Upper lobe of left lung (tissue), 6 donors: Measurements from ENCODE around the gene TBX6. TPM values are rescaled to one million over a fixed set of nuclear protein-coding genes. Genes with fewer than 3 reads are reported as not detected.
A peak's percentile ranks its signal among the peaks of the same experiment; 100 is the strongest.

Experiments
- ATAC-seq, 2 donors: fragments of 200-7000 bp; cut with Tn5 transposase; one replicate each; pipeline ENCODE4 v1.9.1; 2022; ENCODE audit warnings: mild to moderate bottlenecking in 2 of 2, moderate library complexity in 2 of 2; ENCODE audit not compliant: low FRiP score in 2 of 2
- DNase-seq, 2 donors: peaks; one replicate each; pipeline ENCODE4 v3.0.0-alpha.2; 2019 to 2020
- H3K27ac ChIP-seq, 4 donors: fragments of 200-600 bp; sonication (generic); one replicate each; pipeline ENCODE4 v1.5.1; 2016 to 2019
- H3K27me3 ChIP-seq, 4 donors: fragments of 200-600 bp; sonication (generic); one replicate each; pipeline ENCODE4 v1.5.1; 2017 to 2019
- H3K36me3 ChIP-seq, 4 donors: fragments of 200-600 bp; sonication (generic); one replicate each; pipeline ENCODE4 v1.5.1; 2016 to 2019
- H3K4me1 ChIP-seq, 4 donors: fragments of 200-600 bp; sonication (generic); one replicate each; pipeline ENCODE4 v1.5.1; 2018 to 2019
- H3K4me3 ChIP-seq, 4 donors: fragments of 200-600 bp; sonication (generic); one replicate each; pipeline ENCODE4 v1.5.1; 2017 to 2019; ENCODE audit warnings: mild to moderate bottlenecking in 2 of 4, moderate library complexity in 1 of 4
- H3K9me3 ChIP-seq, 4 donors: fragments of 200-600 bp; sonication (generic); one replicate each; pipeline ENCODE4 v1.5.1; 2018 to 2019
- CTCF ChIP-seq, 6 experiments: fragments of 450-650 bp in 4 of 6; fragments of 200-600 bp in 2 of 6; sonication (generic) in 2 of 6; IDR thresholded peaks; one replicate each; pipeline ENCODE4 v1.5.1; 2016 to 2019; ENCODE audit warnings: antibody characterized with exemption in 6 of 6
- EP300 ChIP-seq, 4 donors: sonication (generic); formaldehyde crosslinking; IDR thresholded peaks; one replicate each; pipeline ENCODE4 v1.5.1; 2017; ENCODE audit warnings: antibody characterized with exemption in 4 of 4, control low read depth in 2 of 4
- POLR2A ChIP-seq, 4 donors: fragments of 450-650 bp; IDR thresholded peaks; one replicate each; pipeline ENCODE4 v1.5.1; 2016 to 2017; ENCODE audit warnings: antibody characterized with exemption in 4 of 4, mild to moderate bottlenecking in 2 of 4
- POLR2AphosphoS5 ChIP-seq, 2 donors: sonication (generic); formaldehyde crosslinking; IDR thresholded peaks; one replicate each; pipeline ENCODE4 v1.5.1; 2017; ENCODE audit warnings: antibody characterized with exemption in 2 of 2
- WGBS, 2 donors: methylation state at CpG; one replicate each; pipeline ENCODE4 v1.1.5; 2017 to 2018; 5-methylcytosine and 5-hydroxymethylcytosine counted together
- total RNA-seq, 6 donors: library from RNA; depleted of rRNA in 4 of 6; stranded (reverse); fragments of >200 nt in 4 of 6; gene quantifications; one replicate each; pipeline versions ENCODE4 v1.1.0 to v1.2.1, GENCODE V29; 2016 to 2021
- donor health status: DM: no; HTN: no; CAD: no; lungs with moderate emphysema.
- donor health status: DM: no; HTN: yes; CAD: no; lungs with severe emphysema.

Gene TBX6
- total RNA-seq, 6 donors from 2014 or later, result 0.69 to 9.4 (median 1.4) TPM

- H3K4me1 ChIP-seq, result peaks cover 36 to 50% (median 44%) of the 10 kb centered on the region in 4 donors
- H3K4me3 ChIP-seq, result peak within 1 kb of the TSS; percentile 73 to 99 (median 76)
- peak in 4 of 6 experiments; percentile 7 to 33 (median 16) for TF ChIP-seq CTCF (IDR thresholded peaks at IDR 0.05)
- TF ChIP-seq POLR2A (IDR thresholded peaks at IDR 0.05), result peak; percentile 32 to 99 (median 96)
- peak; percentile 93 to 97 for TF ChIP-seq POLR2AphosphoS5 (IDR thresholded peaks at IDR 0.05)
- TF ChIP-seq EP300 (IDR thresholded peaks at IDR 0.05), result peak in 1 of 4 donors; percentile 70
- DNase-seq, result peak; percentile 97 to 98
- H3K36me3 ChIP-seq, result peaks cover 26 to 35% (median 33%) of the 10 kb centered on the region in 4 donors
- no peaks in the 10 kb centered on the region for H3K27me3 ChIP-seq
- H3K9me3 ChIP-seq, result no peaks in the 10 kb centered on the region
- 0% methylated on average over 5 to 37 of the region's 99 CpGs for WGBS, 2 donors
- H3K27ac ChIP-seq, result peak within 1 kb of the TSS; percentile 96 to 98 (median 97)
- ATAC-seq, result peak; percentile 96 to 97
These were observed 26.4 kb downstream of the TBX6 start, which contains the start of gene ALDOA for GRCh38 chr16:30065102-30065942. ALDOA (plus strand) TSS chr16:30065760; CDS start chr16:30066898, 1,138 bp downstream.

- ATAC-seq (no peak), DNase-seq (no peak)
- Histone ChIP-seq H3K27ac (peak overlapping the region; percentile 96 to 98 (median 97)), H3K4me1 (peaks cover 32 to 46% (median 39%) of the 10 kb centered on the region in 4 donors), H3K9me3 (no peaks in the 10 kb centered on the region), H3K36me3 (peaks cover 23 to 29% (median 27%) of the 10 kb centered on the region in 4 donors), H3K4me3 (peak overlapping the region; percentile 55 to 99 (median 76)), H3K27me3 (no peaks in the 10 kb centered on the region)
- WGBS, 2 donors, result 3% methylated on average over 17 of the region's 25 CpGs; no CpG with 5 or more reads in 1 of the 2 donors
- TF ChIP-seq POLR2AphosphoS5 (IDR thresholded peaks at IDR 0.05) (no peak), EP300 (IDR thresholded peaks at IDR 0.05) (no peak), CTCF (IDR thresholded peaks at IDR 0.05) (no peak), POLR2A (IDR thresholded peaks at IDR 0.05) (no peak)
These were observed 27.0 kb downstream of the TBX6 start for GRCh38 chr16:30064729-30065101.

GRCh38 chr16:30063893-30064728 is 27.6 kb downstream of the TBX6 start:
- H3K27me3 ChIP-seq, result no peaks in the 10 kb centered on the region
- H3K4me1 ChIP-seq, result peaks cover 31 to 41% (median 34%) of the 10 kb centered on the region in 4 donors
- peak overlapping the region; percentile 55 to 99 (median 76) for H3K4me3 ChIP-seq
- peak; percentile 84 to 89 for DNase-seq
- WGBS, 2 donors, result 2 to 8% methylated on average over 6 to 25 of the region's 27 CpGs
- TF ChIP-seq CTCF (IDR thresholded peaks at IDR 0.05) (peak in 3 of 6 experiments; percentile 26 to 63 (median 31)), POLR2A (IDR thresholded peaks at IDR 0.05) (peak in 3 of 4 donors; percentile 33 to 59 (median 41)), POLR2AphosphoS5 (IDR thresholded peaks at IDR 0.05) (peak; percentile 49 to 63), EP300 (IDR thresholded peaks at IDR 0.05) (no peak)
- peak; percentile 31 to 70 for ATAC-seq
- peak overlapping the region; percentile 96 to 98 (median 97) for H3K27ac ChIP-seq
- peaks cover 16 to 23% (median 21%) of the 10 kb centered on the region in 4 donors for H3K36me3 ChIP-seq
- H3K9me3 ChIP-seq, result no peaks in the 10 kb centered on the region

- WGBS, 2 donors, result 67 to 70% methylated on average over 10 to 12 of the region's 12 CpGs
- Histone ChIP-seq H3K36me3 (peaks cover 9 to 16% (median 14%) of the 10 kb centered on the region in 4 donors), H3K9me3 (no peaks in the 10 kb centered on the region), H3K27ac (peak overlapping the region; percentile 96 to 98 (median 97)), H3K4me1 (peaks cover 25 to 36% (median 29%) of the 10 kb centered on the region in 4 donors), H3K27me3 (no peaks in the 10 kb centered on the region), H3K4me3 (peak overlapping the region in 3 of 4 donors; percentile 74 to 99 (median 78))
- no peak for DNase-seq
- ATAC-seq, result no peak
- TF ChIP-seq POLR2AphosphoS5 (IDR thresholded peaks at IDR 0.05) (no peak), CTCF (IDR thresholded peaks at IDR 0.05) (no peak), EP300 (IDR thresholded peaks at IDR 0.05) (no peak), POLR2A (IDR thresholded peaks at IDR 0.05) (no peak)
These were observed 28.3 kb downstream of the TBX6 start for GRCh38 chr16:30063278-30063892.
